Measurements from ENCODE around the gene ACSL5.

DNA sequence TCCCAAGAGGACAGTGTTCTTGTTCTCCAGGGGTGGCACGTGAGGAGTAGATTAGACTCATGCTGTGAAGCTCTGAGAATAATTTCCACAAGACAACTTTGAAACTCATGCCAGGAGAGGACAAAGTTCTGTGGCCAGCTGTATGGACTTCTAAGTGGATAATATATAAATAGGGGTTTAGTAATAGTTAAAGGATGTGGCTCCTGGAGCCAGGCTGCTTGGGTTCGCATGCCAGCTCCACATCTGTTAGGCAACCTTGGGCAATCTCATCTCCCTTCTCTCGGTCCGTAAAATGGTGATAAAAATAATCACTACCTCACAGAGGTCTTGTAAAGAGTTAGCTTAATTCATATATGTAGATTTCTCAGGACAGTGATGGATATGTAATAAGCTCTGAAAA, 35.8 kb downstream of the ACSL5 start:
- TF ChIP-seq CTCF (IDR thresholded peaks at IDR 0.05) (no peak), ZFX (IDR thresholded peaks at IDR 0.05; ENCODE audit: borderline replicate concordance) (no peak)

All from 22Rv1 (cell line).